ENCODE results near the gene CDH20. TPM values are rescaled to one million over a fixed set of nuclear protein-coding genes. Genes with fewer than 3 reads are reported as not detected.

CDH20 gene
- polyA plus RNA-seq, 1 donor: 3.3 TPM

DNA sequence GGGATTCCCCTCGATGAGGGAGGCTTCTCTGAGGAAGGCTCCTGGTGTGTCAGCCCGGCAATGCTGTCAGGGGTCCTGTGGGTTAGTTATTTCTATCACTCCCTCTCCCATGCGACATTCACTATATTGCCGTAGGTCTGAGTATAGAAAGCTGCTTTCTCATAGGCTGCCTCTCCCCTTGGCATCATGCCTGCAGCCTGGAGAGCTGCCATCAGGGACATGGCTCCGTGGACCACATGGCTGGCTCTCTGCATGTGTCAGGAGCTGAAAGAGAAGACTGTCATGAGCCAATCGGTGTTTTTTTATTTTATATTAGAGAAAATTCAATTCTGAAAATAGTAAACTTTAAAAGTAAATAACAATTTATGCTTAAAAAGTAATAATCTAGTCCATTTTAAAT is 198.0 kb downstream of the CDH20 start:
- DNase-seq: no peak

DNA sequence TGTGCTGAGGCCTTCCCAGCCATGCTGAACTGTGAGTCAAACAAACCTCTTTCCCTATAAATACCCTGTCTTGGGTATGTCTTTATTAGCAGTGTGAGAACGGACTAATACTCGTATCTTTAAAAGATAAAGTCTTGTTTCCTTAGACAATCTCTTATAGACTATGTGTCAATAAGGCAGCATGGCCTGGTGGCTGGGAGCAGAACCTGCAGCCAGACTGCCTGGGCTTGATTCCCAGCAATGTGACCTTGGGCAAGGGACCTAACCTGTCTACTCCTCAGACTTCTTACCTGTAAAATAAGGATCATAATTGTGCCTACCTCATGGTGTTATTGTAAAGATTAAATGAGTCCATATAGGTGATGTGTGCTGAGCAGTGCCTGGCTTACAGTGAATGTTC is 198.7 kb downstream of the CDH20 start:
- DNase-seq: no peak

DNA sequence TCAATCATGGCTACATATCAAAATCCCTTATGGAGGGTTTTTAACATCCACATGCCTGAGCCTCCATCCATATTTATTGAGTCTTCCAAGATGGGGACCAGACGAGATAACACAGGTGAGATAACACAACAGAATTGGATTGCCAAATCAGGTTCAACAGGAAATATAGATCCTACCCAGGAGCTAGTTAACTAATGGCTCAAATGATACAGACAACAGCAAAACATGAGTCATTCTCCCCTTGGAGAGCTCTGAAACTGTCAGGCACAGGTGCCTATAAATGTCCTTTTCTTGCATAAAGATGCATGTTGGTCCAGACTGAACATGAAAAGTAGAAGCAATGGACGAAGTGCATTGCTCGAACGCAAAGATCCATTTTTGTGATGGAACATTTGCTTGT is 202.2 kb downstream of the CDH20 start:
- no peak for DNase-seq

DNA sequence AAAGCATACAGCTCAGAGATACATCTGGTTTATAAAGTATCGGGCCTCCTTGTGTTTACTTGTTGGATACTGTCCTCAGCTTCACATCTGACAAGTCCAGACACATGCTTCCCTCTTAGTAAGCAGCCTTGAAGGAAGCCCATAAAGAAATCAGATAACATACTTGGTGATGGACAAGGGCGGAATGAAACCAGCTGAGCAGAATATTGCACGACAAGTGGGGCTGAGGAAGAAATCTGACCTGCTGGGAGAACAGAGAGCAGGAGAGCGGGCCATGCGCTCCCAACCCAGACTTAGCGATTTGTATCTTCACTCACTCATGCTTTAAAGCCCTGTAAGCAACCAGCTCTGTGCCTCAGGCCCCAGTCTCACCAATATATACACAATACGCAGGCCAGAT is 208.4 kb downstream of the CDH20 start:
- no peak for DNase-seq

DNA sequence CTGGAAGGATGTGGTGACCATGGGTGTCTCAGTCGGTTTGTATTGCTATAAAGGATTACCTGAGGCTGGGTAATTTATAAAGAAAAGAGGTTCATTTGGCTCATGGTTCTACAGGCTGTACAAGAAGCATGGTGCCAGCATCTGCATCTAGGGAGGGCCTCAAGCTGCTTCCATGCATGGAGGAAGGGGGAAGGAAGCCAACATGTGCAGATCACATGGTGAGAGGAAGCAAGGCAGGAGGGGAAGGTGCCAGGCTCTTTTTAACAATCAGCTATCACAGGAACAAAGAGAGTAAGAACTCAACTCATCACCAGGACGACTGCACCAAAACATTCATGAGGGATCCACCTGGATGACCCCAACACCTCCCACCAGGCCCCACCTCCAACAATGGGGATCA is 209.4 kb downstream of the CDH20 start:
- DNase-seq: no peak

DNA sequence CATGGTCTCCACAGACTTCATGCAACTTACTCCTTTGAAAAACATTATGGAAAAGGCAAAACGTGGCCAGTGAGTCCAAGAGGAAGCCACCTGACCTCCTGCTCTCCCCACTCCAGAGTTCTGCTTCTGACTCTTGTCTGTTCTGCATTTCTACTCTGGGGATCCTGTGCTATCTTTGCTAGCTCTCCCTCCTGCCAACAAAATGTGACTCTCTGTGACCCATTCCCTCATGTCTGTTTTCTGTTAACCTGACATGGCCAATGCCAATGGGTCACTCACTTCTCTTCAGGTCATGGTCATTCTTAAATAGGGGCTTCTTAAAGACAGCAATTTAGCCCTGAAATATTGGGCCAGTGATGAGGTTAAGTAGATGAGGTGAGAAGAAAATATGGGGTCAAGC is 210.3 kb downstream of the CDH20 start:
- DNase-seq: no peak

DNA sequence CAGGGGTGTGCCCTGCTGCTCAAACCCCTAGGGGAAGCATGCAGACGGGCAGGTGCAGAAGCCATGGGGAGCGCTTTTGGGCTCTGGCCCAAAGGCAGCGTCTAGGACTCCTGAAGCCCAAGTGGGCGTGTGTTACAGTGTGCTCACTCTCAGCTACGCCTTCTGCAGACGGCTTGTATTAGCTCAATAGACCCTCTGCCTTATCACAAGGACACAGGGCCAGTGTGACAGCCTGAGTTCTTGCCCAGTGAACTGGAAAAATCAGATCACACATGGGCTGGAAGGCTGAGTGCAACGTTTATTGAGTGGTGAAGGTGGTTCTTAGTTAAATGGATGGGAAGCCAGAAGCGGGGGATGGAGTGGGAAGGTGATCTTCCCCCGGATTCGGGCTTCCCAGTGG is 210.9 kb downstream of the CDH20 start:
- no peak for DNase-seq

DNA sequence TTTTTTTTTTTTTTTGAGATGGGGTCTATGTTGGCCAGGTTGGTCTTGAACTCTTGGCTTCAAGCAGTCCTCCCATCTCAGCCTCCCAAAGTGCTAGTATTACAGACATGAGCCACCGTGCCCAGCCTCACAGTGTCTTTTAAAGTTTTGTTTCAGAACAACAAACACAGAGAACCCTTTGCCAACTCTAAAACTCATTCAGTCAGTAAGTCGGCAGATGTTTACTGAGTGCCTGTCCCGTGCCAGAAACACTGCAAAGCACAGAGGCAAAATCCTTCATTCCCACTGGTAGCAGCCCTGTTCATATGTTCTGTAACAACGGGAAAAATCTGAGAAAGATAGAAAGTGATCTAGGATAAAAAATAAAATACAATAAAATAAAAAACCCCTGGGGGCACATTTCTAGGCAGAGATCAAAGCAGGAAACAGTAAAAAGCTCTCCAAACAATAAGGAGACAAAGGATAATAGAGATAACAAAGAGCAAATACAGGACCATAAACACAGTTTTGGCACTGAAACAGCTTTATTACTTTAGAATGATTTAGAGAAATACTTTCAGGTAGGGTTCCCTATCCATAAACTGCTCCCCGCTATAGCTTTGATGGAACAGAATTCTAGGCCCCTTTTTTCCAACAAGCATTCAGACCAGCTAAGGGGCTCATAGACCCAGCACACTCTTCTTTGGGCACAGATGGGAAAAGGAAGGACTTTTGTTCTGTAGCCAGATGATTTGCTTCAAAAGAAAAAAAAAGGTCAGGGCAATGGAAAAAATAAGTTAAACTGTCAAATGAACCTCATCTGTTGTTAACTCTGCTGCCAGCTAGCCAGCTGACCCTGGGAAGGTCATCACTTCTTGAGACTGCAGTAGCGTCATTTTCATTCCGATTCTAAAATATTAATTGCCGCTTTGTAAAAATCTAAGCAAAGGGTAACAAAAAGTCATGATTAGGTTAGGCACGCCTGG is 212.3 kb downstream of the CDH20 start:
- DNase-seq: no peak

DNA sequence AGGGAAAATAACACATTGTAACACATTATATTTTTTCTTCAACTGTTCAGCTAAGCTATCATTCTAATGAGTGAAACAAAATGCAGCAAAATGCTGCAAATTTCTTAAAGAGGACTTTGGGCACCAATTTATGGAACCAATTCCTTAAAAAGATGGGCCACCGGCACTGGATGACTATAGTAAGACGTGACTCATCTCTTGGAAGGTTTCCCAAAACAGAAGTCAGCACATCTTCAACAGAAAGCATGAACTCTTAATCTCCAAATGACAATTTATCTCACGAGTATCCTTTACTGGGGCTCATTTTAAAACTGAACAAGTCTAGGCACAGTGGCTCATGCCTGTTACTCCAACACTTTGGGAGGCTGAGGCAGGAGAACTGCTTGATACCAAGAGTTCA is 213.4 kb downstream of the CDH20 start:
- no peak for DNase-seq

DNA sequence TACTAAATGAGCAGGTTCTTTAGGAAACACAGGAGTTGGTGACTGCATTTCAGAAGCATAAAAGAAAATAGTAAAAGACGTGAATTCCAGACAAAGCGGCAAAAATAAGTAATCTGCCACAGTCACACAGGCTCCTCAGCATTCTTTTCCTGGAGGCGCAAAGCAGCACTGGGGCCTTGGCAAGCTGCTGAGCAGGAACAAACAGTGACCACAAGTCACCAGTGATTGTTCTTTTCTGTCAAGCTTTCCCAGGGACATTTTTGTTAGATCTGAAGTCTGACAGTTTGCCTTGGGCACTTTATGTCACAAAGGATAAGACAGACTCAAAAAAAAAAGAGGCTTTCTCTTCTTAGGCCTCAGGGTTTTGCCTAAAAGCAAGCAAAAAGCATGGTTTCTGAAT is 216.2 kb downstream of the CDH20 start:
- no peak for DNase-seq

DNA sequence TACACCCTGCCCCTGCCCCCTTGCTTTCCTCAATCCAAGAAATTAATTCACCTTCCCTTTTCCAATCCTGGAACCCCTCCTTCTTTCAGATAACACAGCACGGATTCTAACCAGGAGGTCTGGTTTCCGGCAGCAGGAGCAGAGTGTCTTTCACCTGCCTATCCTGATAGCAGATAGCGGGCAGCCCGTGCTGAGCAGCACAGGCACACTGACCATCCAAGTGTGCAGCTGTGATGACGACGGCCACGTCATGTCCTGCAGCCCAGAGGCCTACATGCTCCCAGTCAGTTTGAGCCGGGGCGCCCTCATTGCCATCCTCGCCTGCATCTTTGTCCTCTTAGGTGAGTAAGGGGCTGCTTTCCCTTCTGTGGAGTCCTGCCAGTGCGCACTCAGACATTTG is 216.7 kb downstream of the CDH20 start:
- DNase-seq: no peak

DNA sequence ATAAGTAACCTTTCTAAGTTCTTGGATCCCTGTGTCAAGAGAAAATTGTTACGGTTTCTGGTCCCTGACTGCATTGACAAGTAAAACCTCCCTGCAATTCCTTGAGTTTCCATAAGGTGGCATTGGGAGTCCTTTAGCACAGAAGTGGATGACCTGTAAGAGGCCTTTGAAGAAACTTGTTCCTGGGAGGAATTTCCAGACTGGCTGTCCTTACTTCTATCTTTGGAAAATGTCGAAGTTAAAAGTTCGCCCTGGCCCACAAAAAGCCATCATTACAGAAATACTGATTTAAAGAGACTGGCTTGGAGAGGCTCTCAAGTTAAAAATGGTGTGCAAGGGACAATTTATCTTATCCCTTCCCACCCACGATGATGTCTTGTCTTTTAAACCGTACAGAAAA is 218.4 kb downstream of the CDH20 start:
- DNase-seq: peak; percentile 74

DNA sequence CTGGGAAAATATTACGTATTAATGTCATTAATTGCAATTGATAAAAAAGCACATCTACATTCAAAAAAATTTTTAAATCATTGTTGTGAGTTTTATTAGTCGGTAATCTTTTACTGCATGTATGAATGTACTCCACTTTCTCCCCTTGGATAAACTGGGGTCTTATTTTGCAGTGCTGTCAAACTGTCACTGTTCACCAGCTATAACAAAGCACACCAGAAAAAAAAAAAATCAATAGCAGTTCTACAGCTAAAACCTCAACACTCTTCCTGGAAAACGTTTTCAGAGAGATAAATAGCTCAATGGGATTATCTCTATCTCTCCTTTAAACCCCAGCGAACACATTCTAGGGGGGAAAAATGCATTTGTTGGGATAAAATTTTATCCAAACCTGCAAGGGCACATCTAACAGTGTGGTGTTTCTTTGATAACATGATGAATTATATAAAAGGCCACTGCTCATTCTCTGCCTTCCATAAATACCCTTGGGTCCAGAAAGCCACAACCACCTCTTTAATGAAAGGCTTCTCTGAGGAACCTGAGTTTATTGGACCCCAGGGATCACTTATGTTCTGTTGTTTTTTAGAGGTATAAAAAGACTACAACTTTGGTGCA is 219.9 kb downstream of the CDH20 start:
- no peak for DNase-seq

DNA sequence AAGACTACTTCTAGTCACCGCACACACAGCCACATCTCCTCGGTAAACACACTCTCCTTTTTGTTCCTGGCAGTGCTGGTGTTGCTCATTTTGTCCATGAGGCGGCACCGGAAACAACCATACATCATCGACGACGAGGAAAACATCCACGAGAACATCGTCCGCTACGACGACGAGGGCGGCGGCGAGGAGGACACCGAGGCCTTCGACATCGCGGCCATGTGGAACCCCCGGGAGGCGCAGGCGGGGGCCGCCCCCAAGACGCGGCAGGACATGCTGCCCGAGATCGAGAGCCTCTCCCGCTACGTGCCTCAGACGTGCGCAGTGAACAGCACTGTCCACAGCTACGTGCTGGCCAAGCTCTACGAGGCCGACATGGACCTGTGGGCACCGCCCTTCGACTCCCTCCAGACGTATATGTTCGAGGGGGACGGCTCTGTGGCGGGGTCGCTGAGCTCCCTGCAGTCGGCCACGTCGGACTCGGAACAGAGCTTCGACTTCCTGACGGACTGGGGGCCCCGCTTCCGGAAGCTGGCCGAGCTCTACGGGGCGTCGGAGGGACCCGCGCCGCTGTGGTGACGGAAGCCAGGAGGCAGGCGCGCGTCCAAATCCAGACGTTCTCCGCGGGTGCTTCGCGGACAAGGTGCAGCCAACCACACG is 221.0 kb downstream of the CDH20 start:
- no peak for DNase-seq

DNA sequence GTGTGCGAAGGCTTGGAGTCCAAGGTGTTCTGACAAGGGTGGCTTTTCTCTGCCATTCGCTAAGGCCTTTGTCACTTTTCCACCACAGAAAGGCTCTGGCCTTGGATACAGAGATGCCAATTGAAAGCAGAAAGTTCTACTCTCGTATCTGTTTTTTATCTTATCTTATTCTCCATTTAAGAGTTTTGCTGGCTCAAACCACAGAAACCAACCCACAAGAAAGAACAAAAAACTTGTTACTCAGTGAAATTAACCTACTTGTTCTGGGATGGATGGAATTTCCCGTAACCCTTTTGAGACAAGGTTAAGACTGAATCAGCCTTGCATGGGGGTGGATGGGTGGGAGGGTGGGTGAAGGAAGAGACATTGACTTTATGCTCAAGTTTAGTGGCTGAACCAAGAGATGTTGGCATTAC is 221.7 kb downstream of the CDH20 start:
- no peak for DNase-seq

DNA sequence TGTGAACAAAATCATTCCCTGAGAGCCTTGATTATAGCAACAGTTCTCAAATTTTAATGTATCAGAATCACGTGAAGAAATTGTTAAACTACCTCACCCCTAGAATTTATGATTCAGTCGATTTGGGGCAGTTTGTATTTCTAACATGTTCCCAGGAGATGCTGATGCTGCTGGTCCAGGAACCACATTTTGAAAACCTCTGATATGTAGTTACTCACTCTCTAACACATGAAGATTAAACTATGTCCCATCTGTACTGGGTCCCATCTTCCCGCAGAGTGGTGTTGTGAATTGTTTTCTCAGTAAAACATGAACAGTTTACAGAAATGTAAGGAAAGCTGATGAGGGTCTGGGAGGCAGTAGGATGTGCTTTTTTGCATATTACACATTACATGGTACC is 223.1 kb downstream of the CDH20 start:
- no peak for DNase-seq

DNA sequence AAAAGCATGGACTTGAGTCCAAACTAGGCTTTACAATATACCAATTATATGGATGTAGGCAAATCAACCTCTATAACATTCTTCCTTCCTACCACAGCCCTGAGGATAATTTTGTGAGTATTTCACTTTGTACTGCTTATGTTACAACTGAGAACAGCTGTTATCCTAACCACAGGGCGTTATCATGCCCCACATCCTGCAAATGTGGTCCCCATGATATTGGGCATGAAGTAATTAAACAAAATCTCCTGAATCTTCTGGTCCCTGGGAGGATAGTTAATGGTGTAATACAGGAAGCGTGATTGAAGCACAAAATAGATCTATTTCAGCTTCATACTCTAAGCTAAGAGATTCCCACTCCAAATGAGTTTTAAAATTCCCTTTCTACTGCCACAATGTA is 223.6 kb downstream of the CDH20 start:
- DNase-seq: no peak

DNA sequence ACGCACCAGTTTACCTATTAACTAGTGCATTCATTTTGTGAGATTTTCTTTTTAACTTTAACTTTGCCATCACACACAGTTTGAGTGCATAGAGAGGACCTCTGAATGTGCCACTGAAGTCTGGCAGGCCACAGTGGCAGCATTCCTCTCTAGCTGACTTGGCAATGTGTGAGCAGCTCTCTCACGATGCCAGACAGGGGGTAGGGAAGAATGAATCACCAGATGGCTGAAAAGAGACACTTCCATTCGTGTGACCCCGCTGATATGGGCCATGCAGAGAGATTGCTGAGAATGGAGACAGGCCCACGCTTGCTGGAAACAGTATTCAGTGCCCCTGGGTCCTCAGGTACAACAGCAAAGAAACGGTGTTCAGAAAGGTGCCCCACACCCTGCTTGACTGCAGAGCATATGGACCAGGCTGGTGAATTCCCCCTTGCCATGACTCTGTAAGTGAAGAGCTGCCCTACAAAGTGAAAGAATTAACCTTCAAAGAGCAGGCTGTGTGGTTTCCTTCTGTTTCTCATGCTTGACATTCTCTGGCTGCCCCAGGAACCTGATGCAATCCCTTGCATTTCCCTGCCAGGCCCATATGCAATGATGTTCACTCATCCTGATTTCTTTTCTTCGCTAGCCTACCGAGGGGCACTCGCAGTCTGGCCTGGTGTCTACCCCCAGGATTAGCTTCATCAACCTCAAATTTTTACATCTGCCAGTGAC is 236.1 kb downstream of the CDH20 start:
- no peak for DNase-seq

DNA sequence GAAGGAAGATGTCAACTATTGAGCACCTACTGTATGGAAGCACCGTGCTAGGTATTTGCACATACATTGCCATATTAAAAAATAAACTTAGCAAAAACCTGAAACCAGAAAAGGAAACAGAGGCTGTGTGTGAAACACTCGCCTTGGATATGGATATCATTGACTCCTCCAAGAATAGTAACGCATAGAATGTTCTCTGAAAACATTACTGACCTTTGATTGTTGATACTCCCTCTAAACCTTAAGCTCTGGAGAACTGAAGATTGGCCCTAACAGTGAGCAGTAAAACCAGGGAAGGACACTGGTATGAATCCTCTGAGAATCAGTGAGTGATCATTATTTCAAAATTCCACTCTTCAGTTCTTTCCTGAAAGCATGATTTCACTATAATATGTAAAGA is 236.8 kb downstream of the CDH20 start:
- DNase-seq: no peak

DNA sequence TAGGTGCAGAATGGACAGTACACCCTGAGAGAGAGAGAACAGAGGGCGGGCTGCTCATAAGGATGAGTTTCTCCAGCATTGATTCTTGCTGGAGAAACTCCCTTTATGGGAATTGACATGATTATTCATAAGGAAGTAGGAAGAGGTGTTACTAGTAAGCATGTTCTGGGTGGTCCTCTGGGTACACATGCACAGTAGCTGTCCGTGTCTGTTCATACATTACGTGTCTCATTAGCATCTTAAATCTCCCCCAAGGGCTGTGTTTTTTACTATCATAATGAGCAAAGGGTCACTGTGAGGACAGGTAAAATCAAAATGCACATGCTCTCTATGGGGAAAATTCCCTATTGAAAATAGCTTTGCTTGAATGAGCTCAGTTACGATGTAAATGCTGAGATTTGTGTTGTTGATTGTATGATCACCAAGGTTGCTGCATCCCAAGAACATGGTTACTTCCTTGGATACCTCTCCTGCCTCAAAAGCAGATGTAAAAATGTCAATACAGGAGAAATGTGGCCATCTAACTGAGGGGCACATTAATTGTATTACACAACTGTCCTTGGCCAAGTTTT is 238.9 kb downstream of the CDH20 start:
- no peak for DNase-seq

DNA sequence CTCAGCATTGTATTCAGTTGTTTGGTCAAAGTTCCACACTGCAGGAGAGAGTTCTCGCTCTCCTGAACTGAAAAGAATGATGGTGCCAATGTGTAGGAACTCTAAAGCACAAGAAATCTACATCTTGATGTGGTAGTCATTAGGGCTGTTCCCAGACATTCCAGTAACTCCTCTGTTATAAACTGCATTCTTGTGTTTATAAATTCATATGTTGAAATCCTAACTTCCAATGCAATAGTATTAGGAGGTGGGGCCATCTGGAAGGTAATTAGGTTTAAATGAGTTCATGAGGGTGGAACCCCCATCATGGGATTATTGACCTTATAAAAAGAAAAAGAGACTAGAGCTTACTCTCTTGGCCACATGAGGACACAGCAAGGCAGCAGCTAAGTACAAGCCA is 239.6 kb downstream of the CDH20 start:
- no peak for DNase-seq

DNA sequence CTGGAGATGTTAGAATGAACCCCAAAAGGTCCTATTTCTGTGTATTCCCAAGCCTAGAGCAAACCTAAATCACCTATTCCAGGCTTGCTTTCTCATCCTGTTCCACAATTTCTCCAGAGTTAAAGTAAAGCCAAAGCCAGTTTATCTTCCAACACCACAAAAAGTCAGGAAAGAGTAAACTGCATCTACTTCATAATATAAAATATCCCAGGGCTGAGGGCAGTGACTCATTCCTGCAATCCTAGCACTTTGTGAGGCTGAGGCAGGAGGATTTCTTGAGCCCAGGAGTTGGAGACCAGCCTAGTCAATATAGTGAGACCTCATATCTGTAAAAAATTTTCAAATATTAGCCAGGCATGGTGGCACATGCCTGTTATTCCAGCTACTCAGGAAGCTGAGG is 241.4 kb downstream of the CDH20 start:
- DNase-seq: no peak

Data from left kidney (tissue), 2 donors.